ENCODE results near the gene YTHDF1. TPM values are rescaled to one million over a fixed set of nuclear protein-coding genes. Genes with fewer than 3 reads are reported as not detected.

The YTHDF1 gene
- polyA plus RNA-seq, 1 experiment = 17.5 TPM

GRCh38 chr20:63243604-63244247 lies 27.8 kb upstream of the YTHDF1 start:
- CTCF ChIA-PET = interaction anchor here (1.1 kb wide), 2 partner anchors 20 to 66 kb away, joined by 4 to 6 read pairs; no protein-coding TSS in a partner anchor
- no peak for DNase-seq (ENCODE audit: low read depth)
- POLR2A ChIA-PET = no interaction called here
- Histone ChIP-seq H3K4me3 (ENCODE audit: low read depth, low read length) (no peak overlapping the region), H3K36me3 (ENCODE audit: control insufficient read depth, insufficient read depth, low read length) (no peaks in the 10 kb centered on the region), H3K27me3 (ENCODE audit: control insufficient read depth, insufficient read depth, low read length) (peaks cover 4% of the 10 kb centered on the region)
- no peak for TF ChIP-seq CTCF (IDR thresholded peaks at IDR 0.05; ENCODE audit: insufficient read depth, low read depth, low read length)

- Histone ChIP-seq H3K4me3 (ENCODE audit: low read depth, low read length) (no peak overlapping the region), H3K27me3 (ENCODE audit: control insufficient read depth, insufficient read depth, low read length) (peaks cover 4% of the 10 kb centered on the region), H3K36me3 (ENCODE audit: control insufficient read depth, insufficient read depth, low read length) (no peaks in the 10 kb centered on the region)
- CTCF ChIA-PET = interaction anchor here (1.1 to 1.5 kb wide), 2 partner anchors 13 to 19 kb away, joined by 3 to 6 read pairs; no protein-coding TSS in a partner anchor
- POLR2A ChIA-PET = no interaction called here
- no peak for TF ChIP-seq CTCF (IDR thresholded peaks at IDR 0.05; ENCODE audit: insufficient read depth, low read depth, low read length)
- no peak for DNase-seq (ENCODE audit: low read depth)
Measured at GRCh38 chr20:63242736-63243135, 26.8 kb upstream of the YTHDF1 start.

GRCh38 chr20:63241272-63241671 lies 25.3 kb upstream of the YTHDF1 start:
- no peak for TF ChIP-seq CTCF (IDR thresholded peaks at IDR 0.05; ENCODE audit: insufficient read depth, low read depth, low read length)
- DNase-seq (ENCODE audit: low read depth) = no peak
- ChIA-PET CTCF (interaction anchor here (0.8 to 1.5 kb wide), 2 partner anchors 12 to 18 kb away, joined by 3 to 4 read pairs; no protein-coding TSS in a partner anchor), POLR2A (no interaction called here)
- no peak overlapping the region for H3K4me3 ChIP-seq (ENCODE audit: low read depth, low read length)
- no peaks in the 10 kb centered on the region for H3K36me3 ChIP-seq (ENCODE audit: control insufficient read depth, insufficient read depth, low read length)
- H3K27me3 ChIP-seq (ENCODE audit: control insufficient read depth, insufficient read depth, low read length) = peaks cover 2% of the 10 kb centered on the region; the same call in 1 of the 2 replicates

GRCh38 chr20:63240004-63240403 lies 24.1 kb upstream of the YTHDF1 start:
- Histone ChIP-seq H3K27me3 (ENCODE audit: control insufficient read depth, insufficient read depth, low read length) (peaks cover 2% of the 10 kb centered on the region; the same call in 1 of the 2 replicates), H3K4me3 (ENCODE audit: low read depth, low read length) (no peak overlapping the region), H3K36me3 (ENCODE audit: control insufficient read depth, insufficient read depth, low read length) (no peaks in the 10 kb centered on the region)
- no peak for DNase-seq (ENCODE audit: low read depth)
- POLR2A ChIA-PET = no interaction called here
- no peak for TF ChIP-seq CTCF (IDR thresholded peaks at IDR 0.05; ENCODE audit: insufficient read depth, low read depth, low read length)
- CTCF ChIA-PET = interaction anchor here (0.8 to 8.1 kb wide), 2 partner anchors 16 to 29 kb away, joined by 3 to 83 read pairs; no protein-coding TSS in a partner anchor

- Histone ChIP-seq H3K36me3 (ENCODE audit: control insufficient read depth, insufficient read depth, low read length) (no peaks in the 10 kb centered on the region), H3K4me3 (ENCODE audit: low read depth, low read length) (no peak overlapping the region), H3K27me3 (ENCODE audit: control insufficient read depth, insufficient read depth, low read length) (peaks cover 2% of the 10 kb centered on the region; the same call in 1 of the 2 replicates)
- ChIA-PET POLR2A (no interaction called here), CTCF (interaction anchor here (0.8 to 8.1 kb wide), 2 partner anchors 15 to 29 kb away, joined by 3 to 83 read pairs; no protein-coding TSS in a partner anchor)
- no peak for DNase-seq (ENCODE audit: low read depth)
- no peak for TF ChIP-seq CTCF (IDR thresholded peaks at IDR 0.05; ENCODE audit: insufficient read depth, low read depth, low read length)
Measured at GRCh38 chr20:63239431-63239830, 23.5 kb upstream of the YTHDF1 start.

Measured in BJ (cell line).